A549 (cell line): ENCODE results near the gene CHRNA10.

ENCODE experiments used
- CBX8 ChIP-seq: fragments of 200-600 bp; sonication (generic); IDR thresholded peaks from 2 replicates; pipeline ENCODE4 v1.6.1; 2016
- EP300 ChIP-seq, 2 experiments: fragments of >200 bp; sonication (Bioruptor Twin); formaldehyde crosslinking; IDR thresholded peaks; 2 replicates in 1 of 2; 3 replicates in 1 of 2; pipeline ENCODE4 v1.6.1; 2016 to 2017
- JUN ChIP-seq, 2 experiments: fragments of >200 bp; sonication (Bioruptor Twin); formaldehyde crosslinking; IDR thresholded peaks; 2 replicates in 1 of 2; 3 replicates in 1 of 2; pipeline ENCODE4 v1.6.1; 2016 to 2017
- JUNB ChIP-seq: fragments of >200 bp; sonication (Bioruptor Twin); formaldehyde crosslinking; IDR thresholded peaks from 2 replicates; pipeline ENCODE4 v1.6.1; 2016
- MYC ChIP-seq: IDR thresholded peaks from 2 replicates; pipeline ENCODE4 v1.6.1; 2012; ENCODE audit warnings: mild to moderate bottlenecking, inconsistent platforms, low read length, improper control_type of control experiment, borderline replicate concordance
- POLR2A ChIP-seq: IDR thresholded peaks from 2 replicates; pipeline ENCODE4 v1.6.1; 2012; ENCODE audit warnings: mild to moderate bottlenecking, low read length
- RFX5 ChIP-seq: fragments of 450-650 bp; IDR thresholded peaks from 2 replicates; pipeline ENCODE4 v1.7.1; 2014; ENCODE audit warnings: antibody characterized with exemption, mild to moderate bottlenecking, moderate library complexity
- SMC3 ChIP-seq: fragments of >200 bp; sonication (Bioruptor Twin); formaldehyde crosslinking; IDR thresholded peaks from 3 replicates; pipeline ENCODE4 v1.6.1; 2018; ENCODE audit warnings: inconsistent platforms
- TF ChIP-seq, protein P1 (sequence below): fragments of >200 bp; sonication (Bioruptor Twin); formaldehyde crosslinking; IDR thresholded peaks from 3 replicates; pipeline ENCODE4 v1.5.1; 2016
- TF ChIP-seq, protein P2 (sequence below): fragments of 450-650 bp; IDR thresholded peaks from 2 replicates; pipeline ENCODE4 v1.6.1; 2014; ENCODE audit warnings: antibody characterized with exemption

DNA sequence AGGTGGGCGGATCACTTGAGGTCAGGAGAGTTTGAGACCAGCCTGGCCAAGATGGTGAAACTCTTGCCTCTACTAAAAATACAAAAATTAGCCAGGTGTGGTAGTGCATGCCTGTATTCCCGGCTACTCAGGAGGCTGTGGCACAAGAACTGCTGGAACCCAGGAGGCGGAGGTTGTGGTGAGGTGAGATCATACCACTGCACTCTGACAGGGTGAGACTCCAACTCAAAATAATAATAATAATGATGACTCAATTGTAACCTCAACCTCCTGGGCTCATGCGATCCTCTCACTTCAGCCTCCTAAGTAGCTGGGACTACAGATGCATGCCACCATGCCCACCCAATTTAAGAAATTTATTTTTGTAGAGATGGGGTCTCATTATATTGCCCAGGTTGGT, 15.6 kb upstream of the CHRNA10 start:
- TF ChIP-seq POLR2A, result no peak
- TF ChIP-seq, protein P1, sequence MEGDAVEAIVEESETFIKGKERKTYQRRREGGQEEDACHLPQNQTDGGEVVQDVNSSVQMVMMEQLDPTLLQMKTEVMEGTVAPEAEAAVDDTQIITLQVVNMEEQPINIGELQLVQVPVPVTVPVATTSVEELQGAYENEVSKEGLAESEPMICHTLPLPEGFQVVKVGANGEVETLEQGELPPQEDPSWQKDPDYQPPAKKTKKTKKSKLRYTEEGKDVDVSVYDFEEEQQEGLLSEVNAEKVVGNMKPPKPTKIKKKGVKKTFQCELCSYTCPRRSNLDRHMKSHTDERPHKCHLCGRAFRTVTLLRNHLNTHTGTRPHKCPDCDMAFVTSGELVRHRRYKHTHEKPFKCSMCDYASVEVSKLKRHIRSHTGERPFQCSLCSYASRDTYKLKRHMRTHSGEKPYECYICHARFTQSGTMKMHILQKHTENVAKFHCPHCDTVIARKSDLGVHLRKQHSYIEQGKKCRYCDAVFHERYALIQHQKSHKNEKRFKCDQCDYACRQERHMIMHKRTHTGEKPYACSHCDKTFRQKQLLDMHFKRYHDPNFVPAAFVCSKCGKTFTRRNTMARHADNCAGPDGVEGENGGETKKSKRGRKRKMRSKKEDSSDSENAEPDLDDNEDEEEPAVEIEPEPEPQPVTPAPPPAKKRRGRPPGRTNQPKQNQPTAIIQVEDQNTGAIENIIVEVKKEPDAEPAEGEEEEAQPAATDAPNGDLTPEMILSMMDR, result no peak
- TF ChIP-seq JUNB, result no peak
- no peak for TF ChIP-seq MYC
- TF ChIP-seq EP300 (IDR thresholded peaks at IDR 0.05), result no peak
- no peak for TF ChIP-seq JUN (IDR thresholded peaks at IDR 0.05)
- no peak for TF ChIP-seq RFX5
- TF ChIP-seq SMC3, result no peak
- TF ChIP-seq, protein P2, sequence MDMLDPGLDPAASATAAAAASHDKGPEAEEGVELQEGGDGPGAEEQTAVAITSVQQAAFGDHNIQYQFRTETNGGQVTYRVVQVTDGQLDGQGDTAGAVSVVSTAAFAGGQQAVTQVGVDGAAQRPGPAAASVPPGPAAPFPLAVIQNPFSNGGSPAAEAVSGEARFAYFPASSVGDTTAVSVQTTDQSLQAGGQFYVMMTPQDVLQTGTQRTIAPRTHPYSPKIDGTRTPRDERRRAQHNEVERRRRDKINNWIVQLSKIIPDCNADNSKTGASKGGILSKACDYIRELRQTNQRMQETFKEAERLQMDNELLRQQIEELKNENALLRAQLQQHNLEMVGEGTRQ, result no peak
- TF ChIP-seq CBX8, result no peak
